Cerebellar nuclear complex (tissue), 1 donor: ENCODE results near the gene EEF2K.
"Not testable (repeated sequence)": the region's sequence is repeated elsewhere in the genome, so short reads cannot be mapped to it uniquely, and the experiment has no call there.

ENCODE experiments used
- DNase-seq, 2 experiments: peaks; one replicate each; lab custom pipeline; 2025; lab: John Stamatoyannopoulos, UW

The EEF2K gene

DNA sequence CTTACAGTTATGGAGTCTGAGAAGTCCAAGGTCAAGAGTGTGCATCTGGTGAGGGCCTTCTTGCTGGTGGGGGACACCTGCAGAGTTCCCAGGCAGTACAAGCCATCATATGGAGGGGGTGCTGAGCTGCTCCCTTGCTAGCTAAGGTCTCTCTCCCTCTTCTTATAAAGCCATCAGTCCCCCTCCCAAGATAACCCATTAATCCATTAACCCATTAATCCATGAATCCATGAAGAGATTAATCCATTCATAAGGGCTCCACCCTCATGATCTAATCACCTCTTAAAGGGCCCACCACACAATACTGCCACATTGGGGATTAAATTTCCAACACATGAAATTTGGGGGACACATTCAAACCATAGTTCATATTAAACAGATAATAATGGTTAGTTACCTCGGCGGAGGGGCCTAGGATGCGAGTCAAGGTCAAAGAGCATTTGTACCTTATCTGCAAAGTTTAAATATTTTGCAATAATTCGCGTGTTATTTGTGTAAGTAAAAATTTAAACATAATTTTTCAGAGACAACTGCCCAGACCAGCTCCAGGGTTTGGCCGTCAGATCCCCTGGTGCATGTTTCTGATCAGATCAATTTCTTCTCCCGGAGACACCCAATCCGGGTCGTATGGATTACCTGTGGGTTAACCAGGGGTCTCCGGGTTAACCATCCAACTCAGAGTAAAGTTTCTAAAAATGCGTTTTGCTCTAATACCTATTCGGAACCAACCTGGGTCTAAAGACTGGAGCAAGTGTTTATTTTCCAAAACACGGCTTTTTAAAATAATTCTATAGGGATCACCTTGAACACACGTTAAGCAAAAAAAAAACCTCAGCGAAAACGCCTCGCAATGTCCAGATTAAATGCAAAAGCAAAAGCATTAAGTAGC is 90.4 kb downstream of the EEF2K start:
- DNase-seq = no peak

GRCh38 chr16:22297114-22297870 is 91.2 kb downstream of the EEF2K start, which contains the start of gene POLR3E:
POLR3E (plus strand) TSS chr16:22297409; CDS start chr16:22302969, 5,560 bp downstream.
- DNase-seq = peak; percentile 64 to 94

DNA sequence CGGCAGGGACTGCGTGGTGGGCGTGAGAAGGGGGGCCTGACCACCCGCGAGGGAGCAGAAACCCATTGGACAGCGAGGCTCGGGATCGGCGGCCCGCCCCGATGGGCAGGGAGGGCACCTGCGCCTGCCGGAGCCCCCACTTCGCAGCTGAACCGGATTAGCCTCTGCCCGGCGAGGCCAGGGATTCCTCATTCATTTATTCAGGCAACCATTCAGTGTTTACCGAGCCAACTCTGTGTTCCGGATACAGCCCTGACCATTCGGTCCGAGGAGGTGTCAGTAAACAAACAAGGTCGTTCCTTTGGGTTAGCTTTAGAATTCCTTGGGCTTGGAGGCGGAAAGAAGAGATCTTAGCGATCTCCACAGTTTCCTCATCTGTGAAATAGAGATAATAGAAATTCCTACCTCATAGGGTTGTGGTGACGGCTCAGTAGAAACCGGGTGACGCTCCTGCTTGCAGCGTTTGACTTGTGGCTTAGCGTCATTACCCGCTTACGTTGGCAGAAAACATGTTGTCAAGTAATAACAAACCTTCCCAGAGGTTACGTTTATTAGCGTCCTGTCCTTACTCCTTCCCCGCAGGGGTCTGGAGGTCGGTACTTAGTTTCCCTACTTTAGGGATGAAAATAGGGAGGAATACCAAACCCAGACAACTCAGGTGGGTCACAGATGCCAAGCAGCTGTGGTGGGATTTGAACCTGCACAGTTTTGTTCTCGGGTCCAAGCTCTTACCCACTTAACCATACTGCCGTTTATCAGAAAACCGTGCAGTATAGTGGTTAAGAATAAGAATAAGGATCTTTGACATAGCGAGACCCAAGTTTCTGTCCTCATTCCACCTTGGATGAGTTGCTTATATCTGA is 92.0 kb downstream of the EEF2K start:
- DNase-seq = peak in 1 of 2 experiments; percentile 73

GRCh38 chr16:22299036-22299435 is 93.0 kb downstream of the EEF2K start:
- DNase-seq = no peak

- DNase-seq = no peak
Measured at GRCh38 chr16:22300427-22301071, 94.5 kb downstream of the EEF2K start.

DNA sequence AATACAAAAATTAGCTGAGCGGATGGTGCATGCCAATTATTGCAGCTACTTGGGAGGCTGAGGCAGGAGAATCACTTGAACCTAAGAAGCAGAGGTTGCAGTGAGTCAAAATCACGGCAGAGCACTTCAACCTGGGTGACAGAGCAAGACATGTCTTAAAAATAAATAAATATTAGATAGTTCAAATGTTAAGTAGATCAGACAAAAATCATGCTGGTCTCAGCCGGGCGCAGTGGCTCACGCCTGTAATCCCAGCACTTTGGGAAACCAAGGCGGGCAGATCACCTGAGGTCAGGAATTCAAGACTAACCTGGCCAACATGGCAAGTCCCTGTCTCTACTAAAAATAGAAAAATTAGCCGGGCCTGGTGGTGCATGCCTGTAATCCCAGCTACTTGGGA is 95.3 kb downstream of the EEF2K start:
- DNase-seq = not testable (repeated sequence)

DNA sequence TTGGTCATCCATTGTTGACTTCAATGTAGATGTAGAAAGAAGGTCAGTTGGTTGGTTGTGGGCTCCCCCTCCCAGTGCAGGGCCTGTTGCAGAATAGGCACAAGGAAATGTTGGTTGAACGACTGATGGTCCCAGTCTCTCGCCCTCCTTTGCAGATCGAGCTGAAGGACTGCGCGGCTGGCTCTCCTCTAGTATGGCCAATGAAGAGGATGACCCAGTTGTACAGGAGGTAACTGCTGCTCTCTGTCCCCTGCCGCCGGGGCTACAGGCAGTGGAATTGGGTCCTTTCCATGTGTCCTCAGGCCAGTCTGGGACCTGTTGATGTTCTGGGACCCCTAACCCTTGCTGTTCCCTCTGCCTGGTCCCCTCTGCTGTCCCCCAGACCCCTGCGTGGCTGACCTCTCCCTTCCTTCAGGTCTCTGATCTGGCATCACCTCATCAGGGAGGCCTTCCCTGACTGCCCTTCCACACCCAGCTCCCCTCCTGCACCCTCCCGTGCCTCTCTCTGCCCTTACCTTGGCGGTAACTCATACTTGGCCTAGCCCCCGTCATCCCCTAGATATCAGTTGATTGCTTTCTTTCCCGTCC is 96.8 kb downstream of the EEF2K start:
- DNase-seq = no peak

DNA sequence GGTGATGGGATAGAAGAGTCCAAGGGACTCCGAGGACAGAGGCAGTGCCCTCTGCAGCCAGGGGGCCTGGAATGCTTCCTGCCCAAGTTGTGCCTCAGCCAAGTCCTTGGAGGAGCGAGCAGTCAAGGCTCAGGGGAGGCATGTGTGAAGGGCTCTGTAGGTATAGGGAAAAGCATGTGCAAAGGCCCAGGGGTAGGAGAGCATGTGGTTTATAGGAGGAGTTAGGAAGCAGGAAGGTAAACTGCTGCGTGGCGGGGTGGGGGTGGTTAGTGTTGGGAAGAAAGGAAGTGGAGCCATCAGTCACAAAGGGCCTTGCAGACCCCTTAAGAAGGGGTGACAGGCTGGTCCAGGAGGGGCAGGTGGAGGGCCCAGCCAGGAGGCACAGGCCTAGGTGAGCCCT is 98.3 kb downstream of the EEF2K start:
- no peak for DNase-seq

- DNase-seq = no peak
Measured at GRCh38 chr16:22306788-22307187, 100.7 kb downstream of the EEF2K start.

DNA sequence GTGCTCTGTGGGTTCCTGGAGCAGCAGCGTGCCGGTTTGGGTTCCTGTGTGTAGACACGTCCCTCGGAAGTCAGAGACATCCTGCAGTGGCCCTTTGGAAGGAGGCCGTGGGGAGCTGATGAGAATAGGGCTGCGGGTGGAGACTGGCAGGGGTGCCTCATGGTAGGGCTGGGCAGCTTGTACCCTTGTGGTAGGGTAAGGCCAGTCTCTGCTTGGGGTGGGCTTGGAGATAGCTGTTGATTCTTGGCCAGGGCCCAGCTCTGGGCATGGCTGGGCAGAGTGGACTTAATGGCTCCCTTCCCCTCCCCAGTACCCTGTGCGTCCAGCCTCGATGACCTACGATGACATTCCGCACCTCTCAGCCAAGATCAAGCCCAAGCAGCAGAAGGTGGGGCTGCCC is 101.8 kb downstream of the EEF2K start:
- no peak for DNase-seq

- DNase-seq = no peak
Measured at GRCh38 chr16:22308824-22309520, 102.9 kb downstream of the EEF2K start.

DNA sequence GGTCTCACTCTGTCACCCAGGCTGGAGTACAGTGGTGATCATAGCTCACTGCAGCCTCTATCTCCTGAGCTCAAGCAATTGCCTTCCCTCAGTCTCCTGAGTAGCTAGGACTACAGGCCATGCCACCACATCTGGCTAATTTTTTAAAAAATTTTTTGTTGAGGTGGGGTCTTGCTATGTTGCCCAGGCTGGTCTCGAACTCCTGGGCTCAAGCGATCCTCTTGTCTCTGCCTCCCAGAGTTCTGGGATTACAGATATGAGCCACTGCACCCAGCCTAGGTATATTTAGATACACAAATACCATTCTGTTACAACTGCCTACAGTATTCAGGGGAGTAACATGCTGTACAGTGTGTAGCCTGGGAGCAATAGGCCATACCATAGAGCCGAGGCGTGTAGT is 105.4 kb downstream of the EEF2K start:
- DNase-seq = no peak

DNA sequence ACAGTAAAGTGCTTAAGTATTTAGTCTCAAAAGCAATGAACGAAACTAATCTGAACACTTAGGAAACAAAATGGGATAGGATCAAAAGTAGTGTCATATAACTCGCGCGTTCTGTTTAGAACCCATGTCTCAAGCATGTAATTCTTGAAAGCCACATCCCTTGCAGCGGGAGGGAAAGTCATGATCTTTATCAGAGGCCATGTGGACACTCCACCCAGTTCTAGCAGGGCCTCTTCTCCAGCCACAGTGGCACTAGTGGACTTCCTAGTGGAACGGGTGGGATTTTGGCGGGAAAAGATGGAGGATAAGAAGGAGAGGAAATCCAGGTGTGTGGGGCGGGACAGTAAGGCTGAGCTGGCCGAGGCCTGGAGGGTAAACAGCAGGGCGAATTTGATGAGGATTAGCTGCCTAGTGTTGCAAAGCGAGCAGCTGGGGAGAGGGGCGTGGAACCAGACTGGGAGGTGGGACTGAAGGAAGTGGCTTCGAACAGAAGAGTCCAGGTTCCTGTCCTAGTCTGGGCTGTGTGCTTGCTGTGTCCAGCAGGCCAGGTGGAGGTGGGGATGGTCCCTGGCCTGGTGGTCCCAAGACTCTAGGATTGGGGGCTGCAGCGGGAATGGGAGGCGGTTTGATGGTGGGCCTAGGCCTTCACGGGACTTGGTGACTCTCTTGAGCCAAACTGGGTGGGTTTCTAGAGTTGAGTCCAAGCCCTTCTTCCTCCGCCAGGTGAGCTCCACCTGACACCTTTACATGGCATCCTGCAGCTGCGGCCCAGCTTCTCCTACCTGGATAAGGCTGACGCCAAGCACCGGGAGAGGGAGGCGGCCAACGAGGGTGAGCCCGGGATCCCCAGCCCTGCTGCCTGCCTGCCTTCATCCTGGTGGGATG is 107.1 kb downstream of the EEF2K start:
- no peak for DNase-seq

DNA sequence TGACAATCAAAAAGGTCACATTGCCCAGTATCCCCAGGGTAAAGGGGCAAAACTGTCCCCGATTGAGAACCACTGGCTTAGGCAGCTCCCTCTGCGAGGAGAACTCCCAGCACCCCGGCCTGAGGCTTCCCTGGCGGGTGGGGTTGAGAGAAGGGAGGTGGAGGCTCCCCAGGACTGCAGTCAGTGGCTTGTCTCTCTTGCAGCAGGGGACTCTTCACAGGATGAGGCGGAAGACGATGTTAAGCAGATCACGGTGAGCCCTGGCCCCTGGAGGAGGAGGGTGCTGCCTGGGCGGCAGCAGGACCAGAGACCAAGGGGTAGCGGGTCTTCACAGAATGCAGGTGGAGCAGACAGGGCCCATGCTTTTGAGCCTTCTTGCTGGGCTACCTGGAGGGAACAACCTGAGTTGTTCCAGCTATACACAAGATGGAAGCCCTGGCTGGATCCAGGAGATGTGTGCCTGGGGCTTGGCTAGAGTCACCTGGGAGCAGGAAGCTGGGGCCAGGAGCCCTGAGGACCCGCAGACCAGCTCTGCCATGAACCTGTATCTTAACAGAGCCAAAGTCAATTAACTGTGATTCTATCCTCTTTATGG is 107.9 kb downstream of the EEF2K start:
- no peak for DNase-seq

DNA sequence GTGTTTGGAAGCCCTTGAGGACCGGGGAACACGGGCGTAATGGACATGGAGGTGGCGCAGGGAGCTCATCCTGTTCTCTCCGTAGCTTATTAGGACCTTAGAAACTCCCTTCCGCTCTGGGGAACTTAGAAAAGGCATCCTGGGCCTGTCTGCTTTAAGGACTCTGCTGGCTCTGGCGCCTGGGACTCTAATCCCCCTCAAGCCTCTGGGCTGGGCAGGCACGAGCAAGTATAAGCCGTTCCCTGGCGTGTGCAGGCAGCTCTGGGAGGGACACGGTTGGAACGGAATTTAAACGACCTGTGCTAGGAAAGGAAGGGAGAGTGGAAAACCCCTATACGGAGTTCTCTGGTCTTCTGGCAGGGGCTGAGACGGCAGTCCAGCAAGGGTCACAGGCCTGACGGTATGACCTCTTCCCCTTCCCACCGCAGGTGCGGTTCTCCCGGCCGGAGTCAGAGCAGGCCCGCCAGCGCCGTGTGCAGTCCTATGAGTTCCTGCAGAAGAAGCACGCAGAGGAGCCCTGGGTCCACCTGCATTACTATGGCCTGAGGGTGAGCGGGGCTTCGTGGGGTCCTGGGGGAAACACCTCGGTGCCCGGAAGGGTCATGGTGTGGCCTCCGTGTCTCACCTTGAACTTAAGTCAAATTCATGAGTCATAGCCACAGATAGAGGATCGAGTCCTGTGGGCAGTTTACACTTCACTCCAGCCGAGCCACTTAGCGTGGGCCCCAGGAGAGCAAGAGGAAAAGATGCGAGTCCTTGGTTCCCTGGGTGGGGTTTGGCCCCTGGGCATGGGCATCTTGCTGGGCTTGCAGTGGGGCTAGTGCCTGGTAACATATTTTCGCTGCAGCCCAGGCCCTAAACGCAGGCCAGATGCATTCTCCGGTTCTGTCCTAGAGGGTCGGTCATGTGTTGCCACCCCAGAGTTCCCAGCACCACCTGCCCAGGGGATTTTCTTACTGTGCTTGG is 108.9 kb downstream of the EEF2K start:
- no peak for DNase-seq

DNA sequence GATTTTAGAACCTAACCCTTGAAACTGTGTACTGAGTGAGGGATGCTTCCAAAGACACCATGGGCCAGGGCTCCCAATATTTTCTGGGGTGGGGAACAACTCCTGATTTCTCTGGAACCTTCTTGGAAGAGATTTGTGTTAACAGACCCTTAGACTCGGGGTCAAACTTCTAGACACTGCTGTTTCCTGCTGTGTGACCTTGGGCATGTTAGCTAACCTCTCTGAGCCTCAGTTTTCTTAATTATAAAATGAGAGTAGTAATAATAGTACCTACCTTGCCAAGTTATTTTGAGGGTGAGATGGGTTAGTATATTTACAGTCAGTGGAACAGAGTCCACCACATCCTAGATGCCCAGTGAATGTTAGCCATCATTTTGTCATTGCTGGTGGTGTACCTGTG is 109.9 kb downstream of the EEF2K start:
- DNase-seq = no peak

DNA sequence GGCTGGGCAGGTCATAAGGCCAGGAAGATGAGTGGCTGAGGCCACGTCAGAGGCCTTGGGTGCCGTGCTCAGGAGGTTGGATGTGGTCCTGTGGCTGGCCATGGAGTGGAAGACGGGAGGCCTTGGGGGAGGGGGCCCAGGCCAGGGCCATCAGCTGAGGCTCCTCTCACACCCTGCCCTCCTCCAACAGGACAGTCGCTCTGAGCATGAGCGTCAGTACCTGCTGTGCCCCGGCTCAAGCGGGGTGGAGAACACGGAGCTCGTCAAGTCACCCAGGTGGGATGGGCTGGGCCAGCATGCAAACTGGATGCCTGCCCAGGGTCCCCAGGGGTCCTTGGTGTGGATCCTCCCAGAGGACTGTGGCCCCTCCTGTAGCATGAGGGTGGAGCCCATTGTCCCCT is 110.3 kb downstream of the EEF2K start:
- no peak for DNase-seq

GRCh38 chr16:22317001-22317530 is 111.0 kb downstream of the EEF2K start:
- no peak for DNase-seq
